K562 (cell line): ENCODE data around the gene ADM2. TPM values are rescaled to one million over a fixed set of nuclear protein-coding genes. Genes with fewer than 3 reads are reported as not detected.

Experiments
- ATF1 ChIP-seq, 2 experiments: fragments of 450-650 bp in 1 of 2; IDR thresholded peaks; 2 replicates each; pipeline ENCODE4 v1.6.1; 2016; ENCODE audit warnings: missing compliant biosample characterization in 1 of 2, missing genetic modification characterization in 1 of 2
- GABPB1 ChIP-seq: sonication (generic); formaldehyde crosslinking; IDR thresholded peaks from 2 replicates; pipeline ENCODE4 v1.8.0; 2022; ENCODE audit warnings: mild to moderate bottlenecking, missing genetic modification reagents
- GTF2E2 ChIP-seq: fragments of 200-800 bp; sonication (Bioruptor generic); IDR thresholded peaks from 2 replicates; pipeline ENCODE4 v1.6.1; 2016; ENCODE audit warnings: missing genetic modification characterization, missing compliant biosample characterization
- HDAC3 ChIP-seq: fragments of 450-650 bp; IDR thresholded peaks from 2 replicates; pipeline ENCODE4 v1.6.1; 2018; ENCODE audit warnings: borderline replicate concordance, mild to moderate bottlenecking, moderate library complexity; ENCODE audit not compliant: partially characterized antibody
- JUN ChIP-seq, 2 experiments: sonication (generic) in 1 of 2; formaldehyde crosslinking in 1 of 2; IDR thresholded peaks; 2 replicates each; pipeline versions ENCODE4 v1.6.1 to v1.8.0; 2012 to 2022; ENCODE audit warnings: borderline replicate concordance in 2 of 2, mild to moderate bottlenecking in 2 of 2, improper control_type of control experiment in 1 of 2, low read depth in 1 of 2, low read length in 1 of 2, missing genetic modification reagents in 1 of 2
- NR2C2 ChIP-seq, 2 experiments: fragments of 200-800 bp in 1 of 2; sonication (Bioruptor generic) in 1 of 2; sonication (generic) in 1 of 2; formaldehyde crosslinking in 1 of 2; IDR thresholded peaks; 2 replicates each; pipeline versions ENCODE4 v1.6.1 to v1.8.0; 2016 to 2022; ENCODE audit warnings: mild to moderate bottlenecking in 1 of 2, missing compliant biosample characterization in 1 of 2, missing genetic modification characterization in 1 of 2, missing genetic modification reagents in 1 of 2
- PHF20 ChIP-seq: fragments of 450-650 bp; IDR thresholded peaks from 2 replicates; pipeline ENCODE4 v1.6.1; 2018; ENCODE audit not compliant: partially characterized antibody
- RBM14 ChIP-seq: fragments of 200-400 bp; formaldehyde crosslinking; IDR thresholded peaks from 2 replicates; pipeline ENCODE4 v1.6.1; 2018; ENCODE audit warnings: low read depth, mild to moderate bottlenecking, low read length, moderate library complexity, borderline replicate concordance; ENCODE audit not compliant: insufficient read depth
- RBM17 ChIP-seq: fragments of 200-400 bp; formaldehyde crosslinking; IDR thresholded peaks from 2 replicates; pipeline ENCODE4 v1.6.1; 2017; ENCODE audit warnings: low read depth, mild to moderate bottlenecking, low read length, borderline replicate concordance
- RBM22 ChIP-seq: fragments of 200-400 bp; formaldehyde crosslinking; IDR thresholded peaks from 2 replicates; pipeline ENCODE4 v1.6.1; 2018; ENCODE audit warnings: low read length, low read depth; ENCODE audit not compliant: poor library complexity, severe bottlenecking
- SNRNP70 ChIP-seq: fragments of 200-400 bp; formaldehyde crosslinking; optimal IDR thresholded peaks from 2 replicates; pipeline ENCODE3; 2017; ENCODE audit warnings: low read depth, low read length
- SRF ChIP-seq, 2 experiments: fragments of 250-450, 450-650 bp in 1 of 2; sonication (Bioruptor Pico) in 1 of 2; sonication (generic) in 1 of 2; formaldehyde crosslinking; IDR thresholded peaks; 2 replicates each; pipeline versions ENCODE4 v1.5.0 to v1.5.1; 2020 to 2022; ENCODE audit warnings: mild to moderate bottlenecking in 1 of 2, missing genetic modification reagents in 1 of 2
- ZNF143 ChIP-seq: sonication (generic); formaldehyde crosslinking; IDR thresholded peaks from 2 replicates; pipeline ENCODE4 v1.9.0; 2022; ENCODE audit warnings: mild to moderate bottlenecking, missing genetic modification reagents
- ZNF23 ChIP-seq: fragments of 250-450 bp; sonication (Bioruptor Pico); IDR thresholded peaks from 2 replicates; pipeline ENCODE4 v1.4.0; 2020; ENCODE audit warnings: mild to moderate bottlenecking
- ZNF3 ChIP-seq: fragments of 250-450 bp; sonication (Bioruptor Pico); IDR thresholded peaks from 2 replicates; pipeline ENCODE4 v1.5.0; 2021; ENCODE audit warnings: mild to moderate bottlenecking, moderate library complexity
- polyA plus RNA-seq, 8 experiments: library from polyadenylated mRNA; depleted of rRNA in 4 of 8; stranded (reverse) in 5 of 8; unstranded in 3 of 8; fragments of >200 nt; fragmentation: Nextera tagmentation in 2 of 8; fragmentation: Illumina TruSeq in 1 of 8; extraction: Ambion mirVana in 2 of 8; extraction: Trizol in 1 of 8; gene quantifications; 2 replicates each; pipeline versions ENCODE4 v1.2.1 to v1.2.3, GENCODE V29; 2011 to 2014; ENCODE audit warnings: inconsistent platforms in 1 of 8, missing spikeins in 1 of 8
- total RNA-seq, 7 experiments: library from RNA; depleted of rRNA in 6 of 7; stranded (reverse); fragments of >200 nt in 6 of 7; fragmentation: Illumina TruSeq in 2 of 7; extraction: Trizol in 2 of 7; gene quantifications; 2 replicates each; pipeline versions ENCODE4 v1.2.1 to v1.2.3, GENCODE V29; 2011 to 2021; ENCODE audit warnings: low replicate concordance in 1 of 7
- TF ChIP-seq, protein P1 (sequence below): sonication (generic); formaldehyde crosslinking; IDR thresholded peaks from 2 replicates; pipeline ENCODE4 v1.8.0; 2022; ENCODE audit warnings: missing genetic modification reagents, mild to moderate bottlenecking, borderline replicate concordance
- TF ChIP-seq, protein P2 (sequence below): IDR thresholded peaks from 2 replicates; pipeline ENCODE4 v1.6.1; 2011; ENCODE audit not compliant: insufficient read length; ENCODE audit errors: extremely low read depth
- TF ChIP-seq, protein P3 (sequence below): fragments of 450-650 bp; IDR thresholded peaks from 2 replicates; pipeline ENCODE4 v1.6.1; 2016; ENCODE audit warnings: missing biosample characterization, missing genetic modification characterization
- TF ChIP-seq, protein P4 (sequence below), 2 experiments: fragments of 150-350 bp in 1 of 2; IDR thresholded peaks; 2 replicates each; pipeline ENCODE4 v1.6.1; 2012 to 2016; ENCODE audit warnings: low read depth in 2 of 2, low read length in 2 of 2, mild to moderate bottlenecking in 1 of 2, moderate library complexity in 1 of 2

The ADM2 gene
- total and polyA plus RNA-seq, 9 of the 15 experiments (the other 6 are each of a cell fraction or from before 2014, with no cell fraction given), result 0.11 to 5.1 (median 0.38) TPM

DNA sequence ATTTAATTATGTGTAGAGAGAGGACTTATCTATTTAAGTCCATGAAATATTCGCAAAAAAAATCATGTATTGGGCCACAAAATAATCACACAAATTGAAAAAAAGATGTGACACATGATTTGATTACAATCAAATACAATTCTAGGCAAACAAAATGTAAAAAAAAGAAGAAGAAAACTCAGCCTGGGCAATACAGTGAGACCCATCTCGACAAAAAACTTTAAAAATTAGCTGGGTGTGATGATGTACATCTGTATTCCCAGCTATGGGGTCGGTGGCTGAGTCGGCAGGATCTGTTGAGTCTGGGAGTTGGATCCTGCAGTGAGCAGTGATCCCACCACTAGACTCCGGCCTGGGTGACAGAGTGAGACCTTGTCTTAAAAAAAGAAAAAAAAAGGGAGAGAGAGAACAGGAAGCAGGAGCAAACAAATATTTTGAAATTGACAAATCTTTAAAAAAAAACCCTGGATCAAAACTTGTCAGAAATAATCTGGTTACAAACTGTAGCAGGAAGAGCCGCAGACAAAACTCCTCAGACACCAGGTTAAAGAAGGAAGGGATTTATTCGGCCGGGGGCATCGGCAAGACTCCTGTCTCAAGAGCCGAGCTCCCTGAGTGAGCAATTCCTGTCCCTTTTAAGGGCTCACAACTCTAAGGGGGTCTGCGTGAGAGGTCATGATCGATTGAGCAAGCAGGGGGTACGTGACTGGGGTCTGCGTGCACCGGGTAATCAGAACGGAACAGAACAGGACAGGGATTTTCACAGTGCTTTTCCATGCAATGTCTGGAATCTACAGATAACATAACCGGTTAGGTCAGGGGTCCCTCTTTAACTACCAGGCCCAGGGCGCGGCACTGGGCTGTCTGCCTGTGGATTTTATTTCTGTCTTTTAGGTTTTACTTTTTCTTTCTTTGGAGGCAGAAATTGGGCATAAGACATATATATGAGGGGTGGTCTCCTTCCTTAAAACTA, 51.8 kb downstream of the ADM2 start (continued):
- TF ChIP-seq GABPB1 (CRISPR knock-in tag) (no peak), ATF1 (CRISPR knock-in tag; IDR thresholded peaks at IDR 0.05) (no peak), ATF1 (tag; IDR thresholded peaks at IDR 0.05) (no peak), RBM22 (no peak), RBM17 (no peak), SNRNP70 (no peak), ZNF3 (no peak), PHF20 (no peak), ZNF143 (CRISPR knock-in tag) (no peak), GTF2E2 (no peak), HDAC3 (no peak), ZNF23 (CRISPR knock-in tag) (no peak), RBM14 (no peak), JUN (IDR thresholded peaks at IDR 0.05; ENCODE audit: borderline replicate concordance, low read depth, low read length) (no peak), JUN (CRISPR knock-in tag; IDR thresholded peaks at IDR 0.05; ENCODE audit: borderline replicate concordance) (no peak), SRF (CRISPR knock-in tag; IDR thresholded peaks at IDR 0.05) (no peak), NR2C2 (CRISPR knock-in tag; IDR thresholded peaks at IDR 0.05) (no peak), NR2C2 (tag; IDR thresholded peaks at IDR 0.05) (no peak)
- TF ChIP-seq, protein P1, sequence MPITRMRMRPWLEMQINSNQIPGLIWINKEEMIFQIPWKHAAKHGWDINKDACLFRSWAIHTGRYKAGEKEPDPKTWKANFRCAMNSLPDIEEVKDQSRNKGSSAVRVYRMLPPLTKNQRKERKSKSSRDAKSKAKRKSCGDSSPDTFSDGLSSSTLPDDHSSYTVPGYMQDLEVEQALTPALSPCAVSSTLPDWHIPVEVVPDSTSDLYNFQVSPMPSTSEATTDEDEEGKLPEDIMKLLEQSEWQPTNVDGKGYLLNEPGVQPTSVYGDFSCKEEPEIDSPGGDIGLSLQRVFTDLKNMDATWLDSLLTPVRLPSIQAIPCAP, result no peak
- TF ChIP-seq, protein P2, sequence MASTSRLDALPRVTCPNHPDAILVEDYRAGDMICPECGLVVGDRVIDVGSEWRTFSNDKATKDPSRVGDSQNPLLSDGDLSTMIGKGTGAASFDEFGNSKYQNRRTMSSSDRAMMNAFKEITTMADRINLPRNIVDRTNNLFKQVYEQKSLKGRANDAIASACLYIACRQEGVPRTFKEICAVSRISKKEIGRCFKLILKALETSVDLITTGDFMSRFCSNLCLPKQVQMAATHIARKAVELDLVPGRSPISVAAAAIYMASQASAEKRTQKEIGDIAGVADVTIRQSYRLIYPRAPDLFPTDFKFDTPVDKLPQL, result no peak
- TF ChIP-seq, protein P3, sequence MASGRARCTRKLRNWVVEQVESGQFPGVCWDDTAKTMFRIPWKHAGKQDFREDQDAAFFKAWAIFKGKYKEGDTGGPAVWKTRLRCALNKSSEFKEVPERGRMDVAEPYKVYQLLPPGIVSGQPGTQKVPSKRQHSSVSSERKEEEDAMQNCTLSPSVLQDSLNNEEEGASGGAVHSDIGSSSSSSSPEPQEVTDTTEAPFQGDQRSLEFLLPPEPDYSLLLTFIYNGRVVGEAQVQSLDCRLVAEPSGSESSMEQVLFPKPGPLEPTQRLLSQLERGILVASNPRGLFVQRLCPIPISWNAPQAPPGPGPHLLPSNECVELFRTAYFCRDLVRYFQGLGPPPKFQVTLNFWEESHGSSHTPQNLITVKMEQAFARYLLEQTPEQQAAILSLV, result no peak
- TF ChIP-seq, protein P4, sequence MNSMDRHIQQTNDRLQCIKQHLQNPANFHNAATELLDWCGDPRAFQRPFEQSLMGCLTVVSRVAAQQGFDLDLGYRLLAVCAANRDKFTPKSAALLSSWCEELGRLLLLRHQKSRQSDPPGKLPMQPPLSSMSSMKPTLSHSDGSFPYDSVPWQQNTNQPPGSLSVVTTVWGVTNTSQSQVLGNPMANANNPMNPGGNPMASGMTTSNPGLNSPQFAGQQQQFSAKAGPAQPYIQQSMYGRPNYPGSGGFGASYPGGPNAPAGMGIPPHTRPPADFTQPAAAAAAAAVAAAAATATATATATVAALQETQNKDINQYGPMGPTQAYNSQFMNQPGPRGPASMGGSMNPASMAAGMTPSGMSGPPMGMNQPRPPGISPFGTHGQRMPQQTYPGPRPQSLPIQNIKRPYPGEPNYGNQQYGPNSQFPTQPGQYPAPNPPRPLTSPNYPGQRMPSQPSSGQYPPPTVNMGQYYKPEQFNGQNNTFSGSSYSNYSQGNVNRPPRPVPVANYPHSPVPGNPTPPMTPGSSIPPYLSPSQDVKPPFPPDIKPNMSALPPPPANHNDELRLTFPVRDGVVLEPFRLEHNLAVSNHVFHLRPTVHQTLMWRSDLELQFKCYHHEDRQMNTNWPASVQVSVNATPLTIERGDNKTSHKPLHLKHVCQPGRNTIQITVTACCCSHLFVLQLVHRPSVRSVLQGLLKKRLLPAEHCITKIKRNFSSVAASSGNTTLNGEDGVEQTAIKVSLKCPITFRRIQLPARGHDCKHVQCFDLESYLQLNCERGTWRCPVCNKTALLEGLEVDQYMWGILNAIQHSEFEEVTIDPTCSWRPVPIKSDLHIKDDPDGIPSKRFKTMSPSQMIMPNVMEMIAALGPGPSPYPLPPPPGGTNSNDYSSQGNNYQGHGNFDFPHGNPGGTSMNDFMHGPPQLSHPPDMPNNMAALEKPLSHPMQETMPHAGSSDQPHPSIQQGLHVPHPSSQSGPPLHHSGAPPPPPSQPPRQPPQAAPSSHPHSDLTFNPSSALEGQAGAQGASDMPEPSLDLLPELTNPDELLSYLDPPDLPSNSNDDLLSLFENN (IDR thresholded peaks at IDR 0.05; ENCODE audit: low read depth in 2 of 2, low read length in 2 of 2), result peak in 1 of 2 experiments; percentile 38; a peak in 1 of 4 replicates
